Measurements from ENCODE around the gene TSPAN14.
"Not testable (repeated sequence)": the region's sequence is repeated elsewhere in the genome, so short reads cannot be mapped to it uniquely, and the experiment has no call there.

Gene TSPAN14

DNA sequence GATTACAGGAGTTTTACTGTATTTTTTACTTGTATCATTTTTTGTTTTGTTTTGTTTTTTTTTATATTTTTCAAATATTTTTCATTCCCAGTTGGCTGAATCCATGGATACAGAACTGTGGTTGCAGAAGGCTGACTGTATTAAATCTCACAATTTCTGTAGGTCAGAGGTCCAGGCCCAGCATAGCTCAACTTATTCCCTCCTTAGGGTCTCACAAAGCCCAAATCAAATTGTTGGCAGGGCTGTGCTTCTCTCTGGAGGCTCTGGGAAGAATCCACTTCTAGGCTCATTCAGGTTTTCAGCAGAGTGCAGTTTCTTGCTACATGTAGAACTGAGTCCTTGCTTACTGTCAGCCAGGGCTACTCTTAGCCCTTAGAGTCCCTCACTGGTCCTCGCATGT, 22.6 kb downstream of the TSPAN14 start:
- DNase-seq (ENCODE audit: low spot score) = no peak
- in situ Hi-C loops (cut with MboI; ENCODE audit: low sequenced_read_pairs, unreplicated experiment) = no loop called here
- TF ChIP-seq, protein P1, sequence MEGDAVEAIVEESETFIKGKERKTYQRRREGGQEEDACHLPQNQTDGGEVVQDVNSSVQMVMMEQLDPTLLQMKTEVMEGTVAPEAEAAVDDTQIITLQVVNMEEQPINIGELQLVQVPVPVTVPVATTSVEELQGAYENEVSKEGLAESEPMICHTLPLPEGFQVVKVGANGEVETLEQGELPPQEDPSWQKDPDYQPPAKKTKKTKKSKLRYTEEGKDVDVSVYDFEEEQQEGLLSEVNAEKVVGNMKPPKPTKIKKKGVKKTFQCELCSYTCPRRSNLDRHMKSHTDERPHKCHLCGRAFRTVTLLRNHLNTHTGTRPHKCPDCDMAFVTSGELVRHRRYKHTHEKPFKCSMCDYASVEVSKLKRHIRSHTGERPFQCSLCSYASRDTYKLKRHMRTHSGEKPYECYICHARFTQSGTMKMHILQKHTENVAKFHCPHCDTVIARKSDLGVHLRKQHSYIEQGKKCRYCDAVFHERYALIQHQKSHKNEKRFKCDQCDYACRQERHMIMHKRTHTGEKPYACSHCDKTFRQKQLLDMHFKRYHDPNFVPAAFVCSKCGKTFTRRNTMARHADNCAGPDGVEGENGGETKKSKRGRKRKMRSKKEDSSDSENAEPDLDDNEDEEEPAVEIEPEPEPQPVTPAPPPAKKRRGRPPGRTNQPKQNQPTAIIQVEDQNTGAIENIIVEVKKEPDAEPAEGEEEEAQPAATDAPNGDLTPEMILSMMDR (IDR thresholded peaks at IDR 0.05; ENCODE audit: borderline replicate concordance, control extremely low read depth, extremely low read depth, insufficient read depth, missing control alignments) = no peak

DNA sequence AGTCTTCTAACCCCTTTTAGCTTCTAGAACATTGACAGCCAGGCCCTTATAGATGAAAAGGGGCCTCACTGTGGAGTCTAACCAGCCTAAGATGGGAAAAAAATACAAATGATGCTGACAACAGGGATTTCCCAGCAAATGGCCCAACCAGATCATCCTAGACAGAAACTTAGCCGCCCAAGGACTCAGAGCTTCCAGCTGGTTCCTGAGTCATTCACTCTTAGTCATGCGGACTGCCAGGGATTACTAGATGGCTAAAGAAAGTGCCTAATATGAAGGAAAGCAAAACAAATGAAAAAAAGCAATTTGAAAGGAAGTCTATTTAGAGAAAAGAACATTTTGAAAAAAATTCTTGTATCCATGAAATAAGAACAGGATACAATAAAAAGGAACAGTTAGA, 23.7 kb downstream of the TSPAN14 start:
- DNase-seq (ENCODE audit: low spot score) = no peak
- TF ChIP-seq, protein P1 (IDR thresholded peaks at IDR 0.05; ENCODE audit: borderline replicate concordance, control extremely low read depth, extremely low read depth, insufficient read depth, missing control alignments) = no peak
- in situ Hi-C loops (cut with MboI; ENCODE audit: low sequenced_read_pairs, unreplicated experiment) = no loop called here

DNA sequence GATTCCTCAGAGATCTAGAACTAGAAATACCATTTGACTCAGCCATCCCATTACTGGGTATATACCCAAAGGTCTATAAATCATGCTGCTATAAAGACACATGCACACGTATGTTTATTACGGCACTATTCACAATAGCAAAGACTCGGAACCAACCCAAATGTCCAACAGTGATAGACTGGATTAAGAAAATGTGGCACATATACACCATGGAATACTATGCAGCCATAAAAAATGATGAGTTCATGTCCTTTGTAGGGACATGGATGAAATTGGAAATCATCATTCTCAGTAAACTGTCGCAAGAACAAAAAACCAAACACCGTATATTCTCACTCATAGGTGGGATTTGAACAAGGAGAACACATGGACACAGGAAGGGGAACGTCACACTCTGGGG, 26.3 kb downstream of the TSPAN14 start:
- in situ Hi-C loops (cut with MboI; ENCODE audit: low sequenced_read_pairs, unreplicated experiment); DNase-seq (ENCODE audit: low spot score): not testable (repeated sequence)

DNA sequence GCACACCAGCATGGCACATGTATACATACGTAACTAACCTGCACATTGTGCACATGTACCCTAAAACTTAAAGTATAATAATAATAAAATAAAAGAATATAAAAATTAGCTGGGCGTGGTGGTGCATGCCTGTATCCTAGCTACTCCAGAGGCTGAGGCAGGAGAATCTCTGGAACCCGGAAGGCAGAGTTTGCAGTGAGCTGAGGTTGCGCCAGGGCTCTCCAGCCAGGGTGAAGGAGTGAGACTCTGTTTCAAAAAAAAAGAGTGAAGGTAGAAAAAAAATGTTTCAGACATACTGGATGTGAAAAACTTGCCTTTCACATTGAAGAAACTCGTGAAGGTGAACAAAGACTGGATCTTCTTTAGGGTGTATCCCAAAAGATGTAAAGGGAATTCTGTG, 26.7 kb downstream of the TSPAN14 start:
- DNase-seq (ENCODE audit: low spot score) = no peak
- in situ Hi-C loops (cut with MboI; ENCODE audit: low sequenced_read_pairs, unreplicated experiment) = no loop called here
- TF ChIP-seq, protein P1 (IDR thresholded peaks at IDR 0.05; ENCODE audit: borderline replicate concordance, control extremely low read depth, extremely low read depth, insufficient read depth, missing control alignments) = no peak

DNA sequence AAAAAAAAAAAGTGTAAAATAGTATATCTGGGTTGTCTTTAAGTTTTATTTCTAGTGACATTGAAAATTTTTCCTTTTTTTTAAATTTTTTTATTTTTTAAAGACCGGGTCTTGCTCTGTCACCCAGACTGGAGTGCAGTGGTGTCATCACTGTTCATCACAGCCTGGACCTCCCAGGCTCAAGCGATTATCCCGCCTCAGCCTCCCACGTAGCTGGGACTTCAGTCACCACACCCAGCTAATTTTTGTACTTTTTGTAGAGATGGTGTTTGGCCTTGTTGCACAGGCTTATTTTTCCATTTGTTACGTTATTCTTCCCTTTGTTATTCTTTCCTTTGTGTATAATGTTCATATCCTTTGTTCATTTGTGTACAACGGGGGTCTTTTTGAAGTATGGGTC, 30.1 kb downstream of the TSPAN14 start:
- in situ Hi-C loops (cut with MboI; ENCODE audit: low sequenced_read_pairs, unreplicated experiment) = no loop called here
- TF ChIP-seq, protein P1 (IDR thresholded peaks at IDR 0.05; ENCODE audit: borderline replicate concordance, control extremely low read depth, extremely low read depth, insufficient read depth, missing control alignments) = no peak
- no peak for DNase-seq (ENCODE audit: low spot score)

DNA sequence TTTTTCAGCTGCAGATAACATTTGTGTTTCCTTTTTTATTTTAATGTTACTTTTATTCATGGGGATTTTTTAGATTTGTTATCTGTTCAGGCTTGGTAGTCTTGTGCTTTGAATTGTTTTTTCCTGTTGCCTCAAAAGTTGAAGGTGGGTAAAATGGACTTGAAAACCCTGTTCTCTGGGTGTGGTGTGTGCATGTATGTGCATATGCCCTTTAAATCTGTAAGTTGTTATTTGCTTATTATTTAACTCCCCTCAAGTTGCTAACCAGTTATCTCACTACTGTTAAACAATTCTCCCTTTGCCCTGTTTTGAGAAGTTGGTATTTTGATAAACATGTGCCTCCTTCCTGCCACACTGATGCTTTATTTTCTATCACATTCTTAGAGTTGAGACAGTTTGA, 30.6 kb downstream of the TSPAN14 start:
- TF ChIP-seq, protein P1 (IDR thresholded peaks at IDR 0.05; ENCODE audit: borderline replicate concordance, control extremely low read depth, extremely low read depth, insufficient read depth, missing control alignments) = no peak
- in situ Hi-C loops (cut with MboI; ENCODE audit: low sequenced_read_pairs, unreplicated experiment) = no loop called here

DNA sequence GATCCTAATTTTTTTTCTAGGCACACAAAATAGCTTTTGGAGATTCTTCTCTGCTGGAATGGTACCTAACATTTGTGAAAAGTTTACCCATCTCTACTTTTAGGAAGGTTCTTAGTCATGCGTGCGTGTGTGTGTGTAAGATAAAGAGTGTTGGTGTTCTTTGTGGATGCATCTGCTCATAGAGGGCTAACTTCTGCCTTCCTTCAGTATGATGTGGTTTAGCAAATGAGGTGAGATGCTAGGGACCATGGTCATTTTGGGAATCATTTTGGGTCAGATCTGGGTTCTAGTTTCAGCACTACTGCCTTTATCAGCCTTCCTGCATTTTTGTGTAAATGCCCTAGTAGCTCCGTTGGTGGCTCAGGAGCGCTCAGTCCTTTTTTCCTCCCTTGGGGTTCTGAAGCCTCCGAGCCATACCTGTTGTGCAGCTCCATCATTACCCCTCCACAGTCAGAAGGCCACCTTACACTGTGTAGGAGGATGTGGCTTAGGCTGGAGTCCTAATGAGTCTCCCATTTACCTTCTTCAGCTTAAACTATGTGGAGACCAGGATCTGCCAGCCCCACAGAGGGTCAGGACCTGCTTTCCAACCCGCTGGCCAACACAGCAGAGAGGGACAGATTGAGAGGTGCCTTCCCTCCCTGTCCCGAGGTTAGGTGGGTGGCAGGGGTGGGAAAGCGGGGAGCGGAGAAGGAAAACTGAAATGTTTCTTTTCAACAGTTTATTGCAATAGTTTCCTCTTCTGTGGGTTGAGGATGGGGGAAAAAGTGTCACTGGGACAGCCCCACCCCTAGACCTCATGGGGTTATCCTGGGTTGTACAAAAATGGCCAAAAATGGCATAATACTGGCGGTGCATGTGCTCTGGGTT, 31.2 kb downstream of the TSPAN14 start:
- DNase-seq (ENCODE audit: low spot score) = no peak
- in situ Hi-C loops (cut with MboI; ENCODE audit: low sequenced_read_pairs, unreplicated experiment) = no loop called here
- TF ChIP-seq, protein P1 (IDR thresholded peaks at IDR 0.05; ENCODE audit: borderline replicate concordance, control extremely low read depth, extremely low read depth, insufficient read depth, missing control alignments) = no peak

More for the DNA sequence above, 30.6 kb downstream of the TSPAN14 start:
- DNase-seq (ENCODE audit: low spot score) = no peak

All from GM13976 (cell line).